Body of pancreas (tissue), 4 donors: Measurements from ENCODE around the gene GCNT2. TPM values are rescaled to one million over a fixed set of nuclear protein-coding genes. Genes with fewer than 3 reads are reported as not detected.

Experiments used
- ATAC-seq: fragments of 150-250 bp; one replicate; pipeline ENCODE4 v1.9.1; 2016
- DNase-seq, 4 donors: peaks; one replicate each; pipeline ENCODE4 v3.0.0-alpha.2; 2019
- H3K27ac ChIP-seq, 4 donors: fragments of 200-600 bp; sonication (generic); 1 replicate in 3 of 4; 2 replicates in 1 of 4; pipeline versions ENCODE4 v1.5.1 to v1.6.1; 2016 to 2019; ENCODE audit warnings: mild to moderate bottlenecking in 1 of 4, mixed read lengths in 1 of 4, moderate library complexity in 1 of 4
- H3K27me3 ChIP-seq, 2 donors: fragments of 200-600 bp; sonication (generic); one replicate each; pipeline ENCODE4 v1.6.0; 2016; ENCODE audit warnings: mild to moderate bottlenecking in 1 of 2
- H3K36me3 ChIP-seq, 2 donors: fragments of 200-600 bp; sonication (generic); replicated peaks in 1 of 2; 2 replicates each; pipeline ENCODE4 v1.5.1; 2016; ENCODE audit warnings: low read depth in 2 of 2; ENCODE audit not compliant: insufficient read depth in 1 of 2
- H3K4me1 ChIP-seq: fragments of 200-600 bp; sonication (generic); one replicate; pipeline ENCODE4 v1.6.0; 2016
- H3K4me3 ChIP-seq, 2 donors: fragments of 200-600 bp; sonication (generic); 1 replicate in 1 of 2; 2 replicates in 1 of 2; pipeline ENCODE4 v1.5.1; 2016 to 2019
- H3K9me3 ChIP-seq, 3 donors: fragments of 200-600 bp; sonication (generic); 1 replicate in 2 of 3; 2 replicates in 1 of 3; pipeline ENCODE4 v1.5.1; 2016
- CTCF ChIP-seq, 7 experiments: fragments of 450-650 bp in 4 of 7; fragments of 200-600 bp in 3 of 7; sonication (generic) in 3 of 7; IDR thresholded peaks; one replicate each; pipeline ENCODE4 v1.5.1; 2016 to 2019; ENCODE audit warnings: antibody characterized with exemption in 7 of 7
- POLR2A ChIP-seq, 3 donors: fragments of 450-650 bp; IDR thresholded peaks; one replicate each; pipeline ENCODE4 v1.6.1; 2016; ENCODE audit warnings: antibody characterized with exemption in 3 of 3, mild to moderate bottlenecking in 2 of 3
- WGBS, 2 donors: methylation state at CpG; one replicate each; pipeline ENCODE4 v1.1.5; 2017; 5-methylcytosine and 5-hydroxymethylcytosine counted together
- intact Hi-C: fragments of 100-400 bp; cut with DNase I; formaldehyde crosslinking; loops from one replicate; pipeline ENCODE4 v1.15.1; 2023
- total RNA-seq, 2 donors: library from RNA; depleted of rRNA; stranded (reverse); fragments of >200 nt; gene quantifications; one replicate each; pipeline ENCODE4 v1.1.0, GENCODE V29; 2016

The GCNT2 gene
- total RNA-seq, 2 donors from 2014 or later: 4.4 to 7.6 TPM

GRCh38 chr6:10507298-10507697 lies 13.9 kb upstream of the GCNT2 start:
- ATAC-seq (no peak), DNase-seq (no peak)
- no peak for TF ChIP-seq CTCF (IDR thresholded peaks at IDR 0.05)
- no peak for TF ChIP-seq POLR2A (IDR thresholded peaks at IDR 0.05)
- 74 to 83% methylated on average over 6 of the region's 6 CpGs for whole genome bisulfite sequencing, 2 donors
- Histone ChIP-seq H3K27me3 (no peaks in the 10 kb centered on the region), H3K4me3 (no peak overlapping the region), H3K27ac (no peak overlapping the region), H3K9me3 (no peaks in the 10 kb centered on the region), H3K4me1 (peaks cover 29% of the 10 kb centered on the region), H3K36me3 (no peaks in the 10 kb centered on the region)
- intact Hi-C loops: no loop called here

- no peak overlapping the region for H3K4me3 ChIP-seq
- peaks cover 29% of the 10 kb centered on the region for H3K4me1 ChIP-seq
- WGBS, 2 donors: 89 to 90% methylated on average over 5 of the region's 5 CpGs
- intact Hi-C loops: no loop called here
- H3K27ac ChIP-seq: no peak overlapping the region
- no peak for TF ChIP-seq POLR2A (IDR thresholded peaks at IDR 0.05)
- TF ChIP-seq CTCF (IDR thresholded peaks at IDR 0.05): no peak
- H3K36me3 ChIP-seq: no peaks in the 10 kb centered on the region
- H3K27me3 ChIP-seq: no peaks in the 10 kb centered on the region
- H3K9me3 ChIP-seq: no peaks in the 10 kb centered on the region
- no peak for DNase-seq
- ATAC-seq: no peak
These were observed 13.4 kb upstream of the GCNT2 start for GRCh38 chr6:10507715-10508114.

- Histone ChIP-seq H3K4me1 (peaks cover 35% of the 10 kb centered on the region), H3K4me3 (no peak overlapping the region), H3K9me3 (no peaks in the 10 kb centered on the region)
These were observed 10.4 kb upstream of the GCNT2 start for GRCh38 chr6:10510592-10511367.

GRCh38 chr6:10511477-10511876 lies 9.7 kb upstream of the GCNT2 start:
- 41 to 52% methylated on average over 2 of the region's 2 CpGs for WGBS, 2 donors
- Histone ChIP-seq H3K4me1 (peaks cover 35% of the 10 kb centered on the region), H3K4me3 (no peak overlapping the region), H3K9me3 (no peaks in the 10 kb centered on the region), H3K27me3 (no peaks in the 10 kb centered on the region), H3K36me3 (no peaks in the 10 kb centered on the region), H3K27ac (peak overlapping the region in 2 of 4 donors; percentile 51 to 60)
- ATAC-seq: peak; percentile 56
- DNase-seq: no peak
- TF ChIP-seq CTCF (IDR thresholded peaks at IDR 0.05) (no peak), POLR2A (IDR thresholded peaks at IDR 0.05) (no peak)
- intact Hi-C loops: loop anchor here (10.0 kb wide), 1 partner anchor 173 kb away; no protein-coding TSS in a partner anchor

More at GRCh38 chr6:10510592-10511367, 10.4 kb upstream of the GCNT2 start:
- ATAC-seq (peak; percentile 91), DNase-seq (peak; percentile 73 to 77 (median 77))
- 39 to 41% methylated on average over 17 of the region's 17 CpGs for WGBS, 2 donors
- intact Hi-C loops: loop anchor here (10.0 kb wide), 1 partner anchor 174 kb away; no protein-coding TSS in a partner anchor
- no peaks in the 10 kb centered on the region for H3K27me3 ChIP-seq
- H3K27ac ChIP-seq: peak overlapping the region in 3 of 4 donors; percentile 4 to 60 (median 51)
- TF ChIP-seq POLR2A (IDR thresholded peaks at IDR 0.05) (no peak), CTCF (IDR thresholded peaks at IDR 0.05) (peak; percentile 35 to 87 (median 73))
- no peaks in the 10 kb centered on the region for H3K36me3 ChIP-seq
